ENCODE measurements around the gene UFD1. TPM values are rescaled to one million over a fixed set of nuclear protein-coding genes. Genes with fewer than 3 reads are reported as not detected.

Gene UFD1
- total and polyA plus RNA-seq, 2 of the 4 experiments (the other 2 are of a cell fraction), result 149 to 152 TPM

DNA sequence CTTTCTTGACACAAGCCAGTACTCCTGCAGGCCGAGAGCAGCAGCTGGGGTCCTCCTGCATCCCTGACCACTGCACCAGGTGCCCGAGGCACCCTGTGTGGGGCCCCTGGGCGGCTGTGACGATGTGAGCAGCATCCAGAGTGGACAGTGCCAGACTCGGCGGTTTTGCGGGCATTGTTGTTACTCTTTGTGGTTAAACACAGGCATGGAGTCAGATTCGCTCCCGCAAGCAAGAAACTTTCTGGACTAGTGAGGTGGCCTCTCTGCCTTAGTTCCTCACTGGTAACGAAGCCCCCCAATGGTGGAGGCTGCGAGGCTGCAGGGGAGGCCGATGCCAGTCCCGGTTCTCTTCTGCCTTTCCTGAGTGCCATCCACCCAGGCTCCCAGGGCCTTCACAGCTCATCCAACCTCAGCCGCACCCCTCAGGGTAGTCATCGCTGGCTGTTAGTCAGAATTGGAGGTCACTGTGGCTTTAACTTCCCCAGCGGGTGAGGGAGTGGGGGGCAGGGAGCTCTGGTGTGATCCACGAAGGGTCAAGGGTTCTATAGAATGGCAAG, 48.9 kb upstream of the UFD1 start:
- no peak overlapping the region for H3K9ac ChIP-seq (ENCODE audit: low read depth, low read length)
- H2BK5ac ChIP-seq (ENCODE audit: low read depth, low read length, poor library complexity, severe bottlenecking), result no peak overlapping the region
- intact Hi-C loops (cut with micrococcal nuclease), result no loop called here
- POLR2A ChIA-PET (ENCODE audit: unreplicated experiment), result no interaction called here
- 76% methylated on average over 14 of the region's 17 CpGs; no CpG with 5 or more reads in 1 of the 2 experiments for WGBS, 2 experiments (ENCODE audit: extremely low coverage in 2 of 2, insufficient read length in 1 of 2)
- no peaks in the 10 kb centered on the region for H3K9me1 ChIP-seq (ENCODE audit: insufficient read depth, low read length)
- no peak overlapping the region for H3K4me2 ChIP-seq (ENCODE audit: low read depth, low read length)
- ATAC-seq (ENCODE audit: low read depth) (no peak), DNase-seq (peak; percentile 38)
- H3K9me3 ChIP-seq (ENCODE audit: control insufficient read depth, insufficient read depth, low read length), result no peaks in the 10 kb centered on the region
- BruUV-seq (replicated peaks), result no TSS peak
- H3K79me1 ChIP-seq (ENCODE audit: low read depth in 1 of 2, low read length in 2 of 2), result no peaks in the 10 kb centered on the region
- H4K8ac ChIP-seq (ENCODE audit: low read depth in 2 of 2, low read length in 2 of 2), result no peak overlapping the region
- H3K18ac ChIP-seq (ENCODE audit: low read depth, low read length), result no peak overlapping the region
- H3K14ac ChIP-seq (replicated peaks; ENCODE audit: low read depth, low read length), result no peak overlapping the region
- no peaks in the 10 kb centered on the region; the same call in 1 of the 2 replicates for H3K4me1 ChIP-seq (ENCODE audit: control insufficient read depth, insufficient read depth, low read length)
- no peak overlapping the region for H2AK5ac ChIP-seq (ENCODE audit: low read depth, low read length)
- H2AFZ ChIP-seq (replicated peaks; ENCODE audit: low read length, poor library complexity), result peak overlapping the region; percentile 75
- CTCF ChIA-PET, result no interaction called here
- H3K27ac ChIP-seq (ENCODE audit: insufficient read depth, low read length), result no peak overlapping the region
- H3K56ac ChIP-seq (ENCODE audit: extremely low read depth, insufficient read depth, low read length), result no peak overlapping the region
- no peak overlapping the region for H2BK15ac ChIP-seq (ENCODE audit: low read depth, low read length)
- no peak overlapping the region for H4K5ac ChIP-seq (ENCODE audit: low read depth, low read length)
- no peak overlapping the region for H2BK120ac ChIP-seq (ENCODE audit: low read depth, low read length)
- H3K4me3 ChIP-seq (ENCODE audit: insufficient read depth, low read depth, low read length), result no peak overlapping the region
- H2AK9ac ChIP-seq (replicated peaks; ENCODE audit: low read depth, low read length, poor library complexity), result peak overlapping the region; percentile 55
- H2BK20ac ChIP-seq (ENCODE audit: low read depth, low read length), result no peak overlapping the region
- no peak overlapping the region for H4K91ac ChIP-seq (ENCODE audit: insufficient read depth, low read depth, low read length)
- H3K4ac ChIP-seq (ENCODE audit: low read depth, low read length), result no peak overlapping the region
- dilution Hi-C loops (cut with HindIII; ENCODE audit: low sequenced_read_pairs, unreplicated experiment), result no loop called here
- peaks cover 18% of the 10 kb centered on the region for H3K27me3 ChIP-seq (ENCODE audit: control insufficient read depth, insufficient read depth, low read length)
- in situ Hi-C loops (cut with MboI; ENCODE audit: low sequenced_read_pairs), result no loop called here
- H4K20me1 ChIP-seq (ENCODE audit: insufficient read depth, low read length), result peaks cover 2% of the 10 kb centered on the region; the same call in 1 of the 2 replicates
- H3K36me3 ChIP-seq (ENCODE audit: control insufficient read depth, insufficient read depth, low read length), result no peaks in the 10 kb centered on the region
- H3K23ac ChIP-seq (ENCODE audit: low read depth, low read length), result no peak overlapping the region
- TF ChIP-seq MAFK (IDR thresholded peaks at IDR 0.05; ENCODE audit: low read depth, low read length), result no peak
- TF ChIP-seq NFE2L2 (IDR thresholded peaks at IDR 0.05; ENCODE audit: low read depth, low read length), result no peak
- no peak for TF ChIP-seq RAD21 (IDR thresholded peaks at IDR 0.05; ENCODE audit: low read length)
- no peak for TF ChIP-seq FOS (IDR thresholded peaks at IDR 0.05; ENCODE audit: low read depth, low read length)
- no peak for TF ChIP-seq SMC3 (IDR thresholded peaks at IDR 0.05; ENCODE audit: low read depth, low read length)
